ENCODE results near the gene SORBS1.

Gene SORBS1

GRCh38 chr10:95561177-95561863 is at the start of gene SORBS1:
SORBS1 (minus strand) TSS chr10:95561371; CDS start chr10:95441135, 120,236 bp downstream.
- in situ Hi-C loops (cut with HindIII; ENCODE audit: low sequenced_read_pairs), result no loop called here

GRCh38 chr10:95610727-95611126 is 49.6 kb upstream of the SORBS1 start:
- in situ Hi-C loops (cut with HindIII; ENCODE audit: low sequenced_read_pairs), result loop anchor here (25.0 kb wide), 1 partner anchor 198 kb away; no protein-coding TSS in a partner anchor

GRCh38 chr10:95606922-95607321 is 45.8 kb upstream of the SORBS1 start:
- in situ Hi-C loops (cut with HindIII; ENCODE audit: low sequenced_read_pairs), result loop anchor here (25.0 kb wide), 1 partner anchor 195 kb away; no protein-coding TSS in a partner anchor

GRCh38 chr10:95605163-95605562 is 44.0 kb upstream of the SORBS1 start:
- in situ Hi-C loops (cut with HindIII; ENCODE audit: low sequenced_read_pairs), result loop anchor here (25.0 kb wide), 1 partner anchor 193 kb away; no protein-coding TSS in a partner anchor

GRCh38 chr10:95604630-95605029 is 43.5 kb upstream of the SORBS1 start:
- in situ Hi-C loops (cut with HindIII; ENCODE audit: low sequenced_read_pairs), result loop anchor here (25.0 kb wide), 1 partner anchor 192 kb away; no protein-coding TSS in a partner anchor

GRCh38 chr10:95602382-95602781 is 41.2 kb upstream of the SORBS1 start:
- in situ Hi-C loops (cut with HindIII; ENCODE audit: low sequenced_read_pairs), result loop anchor here (25.0 kb wide), 1 partner anchor 190 kb away; no protein-coding TSS in a partner anchor

- in situ Hi-C loops (cut with HindIII; ENCODE audit: low sequenced_read_pairs), result loop anchor here (25.0 kb wide), 1 partner anchor 189 kb away; no protein-coding TSS in a partner anchor
These were observed 40.0 kb upstream of the SORBS1 start for GRCh38 chr10:95601116-95601719.

- in situ Hi-C loops (cut with HindIII; ENCODE audit: low sequenced_read_pairs), result loop anchor here (25.0 kb wide), 1 partner anchor 188 kb away; no protein-coding TSS in a partner anchor
These were observed 39.0 kb upstream of the SORBS1 start for GRCh38 chr10:95600158-95600557.

GRCh38 chr10:95597788-95598187 is 36.6 kb upstream of the SORBS1 start:
- in situ Hi-C loops (cut with HindIII; ENCODE audit: low sequenced_read_pairs), result no loop called here

GRCh38 chr10:95588025-95588424 is 26.9 kb upstream of the SORBS1 start:
- in situ Hi-C loops (cut with HindIII; ENCODE audit: low sequenced_read_pairs), result no loop called here

- in situ Hi-C loops (cut with HindIII; ENCODE audit: low sequenced_read_pairs), result no loop called here
These were observed 18.8 kb upstream of the SORBS1 start for GRCh38 chr10:95579835-95580535.

GRCh38 chr10:95579292-95579691 is 18.1 kb upstream of the SORBS1 start:
- in situ Hi-C loops (cut with HindIII; ENCODE audit: low sequenced_read_pairs), result no loop called here

- in situ Hi-C loops (cut with HindIII; ENCODE audit: low sequenced_read_pairs), result no loop called here
These were observed 17.4 kb upstream of the SORBS1 start for GRCh38 chr10:95578619-95579018.

GRCh38 chr10:95574649-95575365 is 13.6 kb upstream of the SORBS1 start:
- in situ Hi-C loops (cut with HindIII; ENCODE audit: low sequenced_read_pairs), result no loop called here

- in situ Hi-C loops (cut with HindIII; ENCODE audit: low sequenced_read_pairs), result no loop called here
These were observed 12.9 kb upstream of the SORBS1 start for GRCh38 chr10:95573964-95574604.

GRCh38 chr10:95573527-95573926 is 12.4 kb upstream of the SORBS1 start:
- in situ Hi-C loops (cut with HindIII; ENCODE audit: low sequenced_read_pairs), result no loop called here

GRCh38 chr10:95572131-95572820 is 11.1 kb upstream of the SORBS1 start:
- in situ Hi-C loops (cut with HindIII; ENCODE audit: low sequenced_read_pairs), result no loop called here

- in situ Hi-C loops (cut with HindIII; ENCODE audit: low sequenced_read_pairs), result no loop called here
These were observed 10.2 kb upstream of the SORBS1 start for GRCh38 chr10:95571390-95571789.

GRCh38 chr10:95569368-95569767 is 8.2 kb upstream of the SORBS1 start:
- in situ Hi-C loops (cut with HindIII; ENCODE audit: low sequenced_read_pairs), result no loop called here

Measured in DLD1 (cell line).